Astrocyte of the cerebellum (primary cell): ENCODE measurements around the gene EIF4E2.

Source experiments
- DNase-seq: peaks from one replicate; pipeline ENCODE4 v3.0.0-alpha.2; 2011; ENCODE audit warnings: low read depth
- H3K4me3 ChIP-seq: 2 replicates; pipeline ENCODE4 v1.5.1; 2011; ENCODE audit warnings: mild to moderate bottlenecking, low read depth, low read length, moderate library complexity
- CTCF ChIP-seq: IDR thresholded peaks from 2 replicates; pipeline ENCODE4 v1.5.1; 2012; ENCODE audit warnings: low read length, low read depth, moderate library complexity, mild to moderate bottlenecking; ENCODE audit errors: missing control alignments
- in situ Hi-C: cut with HindIII; loops from 2 replicates; pipeline ENCODE4 v1.10.0; 2017; ENCODE audit warnings: low sequenced_read_pairs

The EIF4E2 gene

GRCh38 chr2:232503809-232504323 is 46.6 kb upstream of the EIF4E2 start:
- TF ChIP-seq CTCF, result no peak
- no peak overlapping the region for H3K4me3 ChIP-seq
- no peak for DNase-seq
- in situ Hi-C loops, result no loop called here

GRCh38 chr2:232504438-232504837 is 46.1 kb upstream of the EIF4E2 start:
- no peak for DNase-seq
- TF ChIP-seq CTCF, result no peak
- in situ Hi-C loops, result no loop called here

GRCh38 chr2:232505856-232506255 is 44.6 kb upstream of the EIF4E2 start:
- TF ChIP-seq CTCF, result no peak
- no peak overlapping the region for H3K4me3 ChIP-seq
- in situ Hi-C loops, result no loop called here
- DNase-seq, result no peak

More at GRCh38 chr2:232504438-232504837, 46.1 kb upstream of the EIF4E2 start:
- no peak overlapping the region for H3K4me3 ChIP-seq

GRCh38 chr2:232506709-232507108 is 43.8 kb upstream of the EIF4E2 start:
- in situ Hi-C loops, result no loop called here
- TF ChIP-seq CTCF, result no peak
- no peak for DNase-seq
- no peak overlapping the region for H3K4me3 ChIP-seq

- no peak for TF ChIP-seq CTCF
- in situ Hi-C loops, result no loop called here
- no peak for DNase-seq
- no peak overlapping the region for H3K4me3 ChIP-seq
These were observed 42.2 kb upstream of the EIF4E2 start for GRCh38 chr2:232508251-232508650.

GRCh38 chr2:232511336-232511890 is 39.1 kb upstream of the EIF4E2 start:
- no peak for DNase-seq
- no peak overlapping the region for H3K4me3 ChIP-seq
- no peak for TF ChIP-seq CTCF
- in situ Hi-C loops, result loop anchor here (5.0 kb wide), 1 partner anchor 49 kb away; no protein-coding TSS in a partner anchor

- no peak for TF ChIP-seq CTCF
- H3K4me3 ChIP-seq, result no peak overlapping the region
- DNase-seq, result no peak
- in situ Hi-C loops, result loop anchor here (5.0 kb wide), 1 partner anchor 50 kb away; no protein-coding TSS in a partner anchor
These were observed 37.9 kb upstream of the EIF4E2 start for GRCh38 chr2:232512602-232513001.
